GM10266 (cell line): Measurements from ENCODE around the gene GPC6.

ENCODE experiments used
- DNase-seq: peaks from one replicate; pipeline ENCODE4 v3.0.0; 2012; ENCODE audit errors: extremely low spot score
- CTCF ChIP-seq: IDR thresholded peaks from 2 replicates; pipeline ENCODE4 v1.5.1; 2012; ENCODE audit warnings: mild to moderate bottlenecking, low read depth; ENCODE audit not compliant: control insufficient read depth, insufficient read depth; ENCODE audit errors: missing control alignments

Gene GPC6

GRCh38 chr13:94384231-94384905 lies 1157.8 kb downstream of the GPC6 start:
- no peak for DNase-seq
- no peak for TF ChIP-seq CTCF

- DNase-seq = no peak
- no peak for TF ChIP-seq CTCF
Measured at GRCh38 chr13:94387047-94387446, 1160.4 kb downstream of the GPC6 start.

GRCh38 chr13:94389604-94390351 lies 1163.2 kb downstream of the GPC6 start:
- DNase-seq = no peak
- no peak for TF ChIP-seq CTCF

- no peak for TF ChIP-seq CTCF
- DNase-seq = no peak
Measured at GRCh38 chr13:94390881-94391280, 1164.3 kb downstream of the GPC6 start.

GRCh38 chr13:94394723-94395122 lies 1168.1 kb downstream of the GPC6 start:
- DNase-seq = no peak
- TF ChIP-seq CTCF = no peak

GRCh38 chr13:94395860-94396259 lies 1169.3 kb downstream of the GPC6 start:
- DNase-seq = no peak
- no peak for TF ChIP-seq CTCF

- no peak for TF ChIP-seq CTCF
- DNase-seq = no peak
Measured at GRCh38 chr13:94399812-94400211, 1173.2 kb downstream of the GPC6 start.
